HepG2 (cell line): ENCODE results near the gene EIF4E. TPM values are rescaled to one million over a fixed set of nuclear protein-coding genes. Genes with fewer than 3 reads are reported as not detected.

Source experiments
- ATAC-seq: fragments of 200-7000 bp; cut with Tn5 transposase; 3 replicates; pipeline ENCODE4 v1.9.1; 2020; ENCODE audit warnings: mild to moderate bottlenecking, moderate library complexity
- BruUV-seq: library from RNA; stranded (reverse); fragments of 400-500 nt; replicated peaks from 2 replicates; lab custom pipeline; 2021; lab: Mats Ljungman, UMichigan
- CTCF ChIA-PET: fragments of 300-600 bp; formaldehyde crosslinking; extraction: SDS; loops from one replicate; lab custom pipeline; 2021; ENCODE audit warnings: low total read pairs, inconsistent platforms, low intra/inter-chr PET ratio; lab: Yijun Ruan, JAX
- POLR2A ChIA-PET: fragments of 350-600 bp; sonication (Branson Sonifier 250); formaldehyde crosslinking; loops from one replicate; lab custom pipeline; 2020; ENCODE audit warnings: antibody characterized with exemption, inconsistent platforms; lab: Yijun Ruan, JAX
- DNase-seq: peaks from one replicate; pipeline ENCODE4 v3.0.0-alpha.2; 2015; ENCODE audit warnings: low spot score
- FAIRE-seq: peaks from 3 replicates; lab custom pipeline; 2011; peaks lifted over from hg19 to GRCh38; lab: Jason Lieb, UNC
- H2AFZ ChIP-seq: one replicate; pipeline ENCODE4 v1.6.1; 2011; ENCODE audit warnings: low read length, inconsistent platforms
- H3K27ac ChIP-seq: fragments of 300-600 bp; 3 replicates; pipeline ENCODE4 v1.8.0; 2011; ENCODE audit warnings: mixed run types, mild to moderate bottlenecking, mixed read lengths, low read length, inconsistent platforms; ENCODE audit not compliant: insufficient read depth; ENCODE audit errors: extremely low read length
- H3K27me3 ChIP-seq, 2 experiments: fragments of 200-600 bp in 1 of 2; 2 replicates in 1 of 2; 3 replicates in 1 of 2; pipeline versions ENCODE4 v1.6.0 to v1.8.0; 2011; ENCODE audit warnings: low read length in 2 of 2, mild to moderate bottlenecking in 2 of 2, moderate library complexity in 2 of 2, inconsistent platforms in 1 of 2; ENCODE audit not compliant: insufficient read depth in 2 of 2, control insufficient read depth in 1 of 2
- H3K36me3 ChIP-seq, 2 experiments: fragments of 200-600 bp in 1 of 2; replicated peaks in 1 of 2; 2 replicates in 1 of 2; 3 replicates in 1 of 2; pipeline versions ENCODE4 v1.5.1 to v1.8.0; 2011; ENCODE audit warnings: low read length in 2 of 2, inconsistent platforms in 1 of 2; ENCODE audit not compliant: insufficient read depth in 2 of 2, control insufficient read depth in 1 of 2
- H3K4me1 ChIP-seq: 2 replicates; pipeline ENCODE4 v1.5.1; 2012; ENCODE audit warnings: low read length, inconsistent platforms; ENCODE audit not compliant: insufficient read depth
- H3K4me2 ChIP-seq: 2 replicates; pipeline ENCODE4 v1.6.0; 2011; ENCODE audit warnings: low read depth, low read length, inconsistent platforms
- H3K4me3 ChIP-seq, 3 experiments: fragments of 200-600 bp in 1 of 3; sonication (generic), shearing (Covaris generic) in 1 of 3; replicated peaks in 1 of 3; 2 replicates each; pipeline ENCODE4 v1.5.1; 2011 to 2016; ENCODE audit warnings: low read length in 3 of 3, inconsistent platforms in 2 of 3, low read depth in 2 of 3, mild to moderate bottlenecking in 2 of 3, control low read depth in 1 of 3, mixed read lengths in 1 of 3; ENCODE audit not compliant: insufficient read depth in 1 of 3
- H3K79me2 ChIP-seq: one replicate; pipeline ENCODE4 v1.6.1; 2011; ENCODE audit warnings: low read length, inconsistent platforms; ENCODE audit not compliant: insufficient read depth
- H3K9ac ChIP-seq: 2 replicates; pipeline ENCODE4 v1.6.0; 2011; ENCODE audit warnings: mild to moderate bottlenecking, low read depth, low read length, inconsistent platforms; ENCODE audit not compliant: insufficient read depth
- H3K9me3 ChIP-seq: 2 replicates; pipeline ENCODE4 v1.5.1; 2012; ENCODE audit warnings: mild to moderate bottlenecking, low read length
- H4K20me1 ChIP-seq: 2 replicates; pipeline ENCODE4 v1.6.0; 2011; ENCODE audit warnings: inconsistent platforms, mild to moderate bottlenecking, low read length, moderate library complexity; ENCODE audit not compliant: insufficient read depth
- ELF1 ChIP-seq: sonication (generic); formaldehyde crosslinking; IDR thresholded peaks from 2 replicates; pipeline ENCODE4 v1.4.0; 2020; ENCODE audit warnings: missing genetic modification reagents
- GABPA ChIP-seq, 2 experiments: IDR thresholded peaks; 2 replicates each; pipeline ENCODE4 v1.6.1; 2011 to 2016; ENCODE audit warnings: low read depth in 2 of 2, low read length in 1 of 2, missing biosample characterization in 1 of 2, missing genetic modification characterization in 1 of 2
- RCOR2 ChIP-seq: IDR thresholded peaks from 2 replicates; pipeline ENCODE4 v1.6.1; 2016; ENCODE audit warnings: missing biosample characterization, missing genetic modification reagents
- SAP130 ChIP-seq: IDR thresholded peaks from 2 replicates; pipeline ENCODE4 v1.6.1; 2016; ENCODE audit warnings: low read depth
- ZC3H13 ChIP-seq: sonication (generic); formaldehyde crosslinking; IDR thresholded peaks from 2 replicates; pipeline ENCODE4 v1.8.1; 2023; ENCODE audit warnings: mild to moderate bottlenecking, missing genetic modification reagents, moderate library complexity
- ZNF142 ChIP-seq: sonication (generic); formaldehyde crosslinking; IDR thresholded peaks from 2 replicates; pipeline ENCODE4 v1.4.0; 2020; ENCODE audit warnings: missing genetic modification reagents
- ZNF556 ChIP-seq: sonication (generic); formaldehyde crosslinking; IDR thresholded peaks from 2 replicates; pipeline ENCODE4 v1.4.0; 2020; ENCODE audit warnings: mild to moderate bottlenecking, missing genetic modification reagents, borderline replicate concordance
- ZNF792 ChIP-seq: IDR thresholded peaks from 2 replicates; pipeline ENCODE4 v1.6.1; 2016
- WGBS: methylation state at CpG from one replicate; pipeline ENCODE4 v1.1.6; 2017; ENCODE audit warnings: low lambda C conversion rate; 5-methylcytosine and 5-hydroxymethylcytosine counted together
- in situ Hi-C: cut with HindIII; loops from 2 replicates; pipeline ENCODE4 v1.10.0; 2017; ENCODE audit warnings: low pct_unique_long_range_greater_than_20kb; ENCODE audit not compliant: extremely low pct_ligation_motif_present
- intact Hi-C: fragments of 100-400 bp; cut with micrococcal nuclease; formaldehyde crosslinking; loops from one replicate; pipeline ENCODE4 v1.10.0; 2022; ENCODE audit not compliant: unreplicated experiment
- polyA plus RNA-seq, 8 experiments: library from polyadenylated mRNA; depleted of rRNA in 3 of 8; stranded (reverse) in 7 of 8; unstranded in 1 of 8; fragments of >200 nt; fragmentation: Illumina TruSeq in 4 of 8; extraction: Trizol in 4 of 8; gene quantifications; 2 replicates each; pipeline versions ENCODE4 v1.2.1 to v1.2.3, GENCODE V29; 2011 to 2016; ENCODE audit warnings: low read depth in 4 of 8, missing spikeins in 1 of 8, mixed read lengths in 1 of 8; ENCODE audit not compliant: insufficient read depth in 1 of 8
- total RNA-seq, 5 experiments: library from RNA; depleted of rRNA; stranded (reverse); fragments of >200 nt; fragmentation: Illumina TruSeq; extraction: Trizol; gene quantifications; 2 replicates each; pipeline ENCODE4 v1.2.3, GENCODE V29; 2016; ENCODE audit warnings: low read depth in 1 of 5
- TF ChIP-seq, protein P1 (sequence below): sonication (generic); IDR thresholded peaks from 2 replicates; pipeline ENCODE4 v1.6.1; 2016; ENCODE audit warnings: low read depth, borderline replicate concordance

The EIF4E gene
- total and polyA plus RNA-seq, 2 of the 13 experiments (the other 11 are each of a cell fraction or from before 2014, with no cell fraction given): 50.8 to 194 TPM

- WGBS: 50% methylated on average over 5 of the region's 5 CpGs
- no peaks in the 10 kb centered on the region for H3K79me2 ChIP-seq
- no peak overlapping the region for H3K27ac ChIP-seq
- H3K9ac ChIP-seq: no peak overlapping the region
- H3K36me3 ChIP-seq: no peaks in the 10 kb centered on the region
- no TSS peak for BruUV-seq
- H2AFZ ChIP-seq: no peak overlapping the region
- no peaks in the 10 kb centered on the region for H3K4me1 ChIP-seq
- no peak overlapping the region for H3K4me2 ChIP-seq
- ChIA-PET CTCF (no interaction called here), POLR2A (interaction anchor here (0.6 kb wide), 1 partner anchor 51 kb away, joined by 4 read pairs; no protein-coding TSS in a partner anchor)
- FAIRE-seq (no peak), ATAC-seq (no peak), DNase-seq (no peak)
- no peak overlapping the region for H3K4me3 ChIP-seq
- intact Hi-C loops: loop anchor here (10.0 kb wide), 1 partner anchor 94 kb away; no protein-coding TSS in a partner anchor
- no peaks in the 10 kb centered on the region for H4K20me1 ChIP-seq
- in situ Hi-C loops: loop anchor here (25.0 kb wide), 1 partner anchor 377 kb away; no protein-coding TSS in a partner anchor
- TF ChIP-seq ZNF142 (no peak), ZNF556 (no peak), RCOR2 (no peak), GABPA (IDR thresholded peaks at IDR 0.05; ENCODE audit: low read depth, low read length) (no peak), GABPA (CRISPR knock-in tag; IDR thresholded peaks at IDR 0.05; ENCODE audit: low read depth) (peak; percentile 39; the same call in 1 of the 2 replicates), SAP130 (CRISPR knock-in tag) (0 out of 2 replicates have a peak, but pooled peaks have one; percentile 16), ELF1 (CRISPR knock-in tag) (0 out of 2 replicates have a peak, but pooled peaks have one; percentile 11), ZNF792 (CRISPR knock-in tag) (no peak), ZC3H13 (no peak)
- TF ChIP-seq, protein P1, sequence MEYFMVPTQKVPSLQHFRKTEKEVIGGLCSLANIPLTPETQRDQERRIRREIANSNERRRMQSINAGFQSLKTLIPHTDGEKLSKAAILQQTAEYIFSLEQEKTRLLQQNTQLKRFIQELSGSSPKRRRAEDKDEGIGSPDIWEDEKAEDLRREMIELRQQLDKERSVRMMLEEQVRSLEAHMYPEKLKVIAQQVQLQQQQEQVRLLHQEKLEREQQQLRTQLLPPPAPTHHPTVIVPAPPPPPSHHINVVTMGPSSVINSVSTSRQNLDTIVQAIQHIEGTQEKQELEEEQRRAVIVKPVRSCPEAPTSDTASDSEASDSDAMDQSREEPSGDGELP: no peak
- H3K9me3 ChIP-seq: no peaks in the 10 kb centered on the region
- no peaks in the 10 kb centered on the region for H3K27me3 ChIP-seq
Observed at GRCh38 chr4:98838977-98839618, 89.8 kb downstream of the EIF4E start.
